Testis (tissue), 3 donors: ENCODE measurements around the gene SLC37A1. TPM values are rescaled to one million over a fixed set of nuclear protein-coding genes. Genes with fewer than 3 reads are reported as not detected.

Source experiments
- DNase-seq: peaks from one replicate; pipeline ENCODE4 v3.0.0-alpha.2; 2019
- H3K27ac ChIP-seq, 2 donors: fragments of 200-600 bp; sonication (generic); one replicate each; pipeline ENCODE4 v1.5.1; 2019
- H3K27me3 ChIP-seq: fragments of 200-600 bp; sonication (generic); one replicate; pipeline ENCODE4 v1.5.1; 2019
- H3K36me3 ChIP-seq: fragments of 200-600 bp; sonication (generic); one replicate; pipeline ENCODE4 v1.5.1; 2017; ENCODE audit warnings: low read depth; ENCODE audit errors: missing control alignments
- H3K4me1 ChIP-seq: fragments of 200-600 bp; sonication (generic); one replicate; pipeline ENCODE4 v1.5.1; 2019
- H3K4me3 ChIP-seq, 2 donors: fragments of 200-600 bp; sonication (generic); one replicate each; pipeline ENCODE4 v1.5.1; 2017 to 2019
- H3K9me3 ChIP-seq: fragments of 200-600 bp; sonication (generic); one replicate; pipeline ENCODE4 v1.5.1; 2017
- POLR2A ChIP-seq: fragments of 450-650 bp; IDR thresholded peaks from one replicate; pipeline ENCODE4 v1.6.1; 2017; ENCODE audit warnings: antibody characterized with exemption, mild to moderate bottlenecking, moderate library complexity
- WGBS, 2 donors: methylation state at CpG; one replicate each; pipeline ENCODE4 v1.1.5; 2018; 5-methylcytosine and 5-hydroxymethylcytosine counted together
- intact Hi-C: fragments of 100-400 bp; cut with DNase I; formaldehyde crosslinking; loops from one replicate; pipeline ENCODE4 v1.15.1; 2023; ENCODE audit warnings: low total_unique reads
- polyA plus RNA-seq: library from polyadenylated mRNA; stranded (reverse); fragments of 350-450 nt; fragmentation: Illumina TruSeq; extraction: RNeasy Lipid Tissue Mini Kit (QIAGEN cat#74804); gene quantifications from one replicate; pipeline ENCODE4 v1.2.3, GENCODE V29; 2014; ENCODE audit warnings: low read depth, low replicate concordance; ENCODE audit not compliant: insufficient read depth
- total RNA-seq, 2 donors: library from RNA; depleted of rRNA; stranded (reverse); fragments of >200 nt; gene quantifications; one replicate each; pipeline ENCODE4 v1.2.3, GENCODE V29; 2016
- TF ChIP-seq, protein P1 (sequence below), 3 experiments: fragments of 450-650 bp in 2 of 3; fragments of 200-600 bp in 1 of 3; sonication (generic) in 1 of 3; IDR thresholded peaks; one replicate each; pipeline ENCODE4 v1.5.1; 2016 to 2019; ENCODE audit warnings: antibody characterized with exemption in 3 of 3, mild to moderate bottlenecking in 2 of 3, moderate library complexity in 1 of 3

Gene SLC37A1
- total and polyA plus RNA-seq, 3 donors from 2014 or later = 22.6 to 48.3 (median 24.3) TPM

GRCh38 chr21:42548687-42549406 lies 35.2 kb downstream of the SLC37A1 start:
- no peaks in the 10 kb centered on the region for H3K4me1 ChIP-seq
- intact Hi-C loops = no loop called here
- no peak overlapping the region for H3K4me3 ChIP-seq
- 77 to 89% methylated on average over 20 to 21 of the region's 21 CpGs for WGBS, 2 donors
- H3K27me3 ChIP-seq = no peaks in the 10 kb centered on the region
- H3K36me3 ChIP-seq = no peaks in the 10 kb centered on the region
- no peak for TF ChIP-seq POLR2A
- TF ChIP-seq, protein P1, sequence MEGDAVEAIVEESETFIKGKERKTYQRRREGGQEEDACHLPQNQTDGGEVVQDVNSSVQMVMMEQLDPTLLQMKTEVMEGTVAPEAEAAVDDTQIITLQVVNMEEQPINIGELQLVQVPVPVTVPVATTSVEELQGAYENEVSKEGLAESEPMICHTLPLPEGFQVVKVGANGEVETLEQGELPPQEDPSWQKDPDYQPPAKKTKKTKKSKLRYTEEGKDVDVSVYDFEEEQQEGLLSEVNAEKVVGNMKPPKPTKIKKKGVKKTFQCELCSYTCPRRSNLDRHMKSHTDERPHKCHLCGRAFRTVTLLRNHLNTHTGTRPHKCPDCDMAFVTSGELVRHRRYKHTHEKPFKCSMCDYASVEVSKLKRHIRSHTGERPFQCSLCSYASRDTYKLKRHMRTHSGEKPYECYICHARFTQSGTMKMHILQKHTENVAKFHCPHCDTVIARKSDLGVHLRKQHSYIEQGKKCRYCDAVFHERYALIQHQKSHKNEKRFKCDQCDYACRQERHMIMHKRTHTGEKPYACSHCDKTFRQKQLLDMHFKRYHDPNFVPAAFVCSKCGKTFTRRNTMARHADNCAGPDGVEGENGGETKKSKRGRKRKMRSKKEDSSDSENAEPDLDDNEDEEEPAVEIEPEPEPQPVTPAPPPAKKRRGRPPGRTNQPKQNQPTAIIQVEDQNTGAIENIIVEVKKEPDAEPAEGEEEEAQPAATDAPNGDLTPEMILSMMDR (IDR thresholded peaks at IDR 0.05) = no peak
- H3K9me3 ChIP-seq = no peaks in the 10 kb centered on the region
- H3K27ac ChIP-seq = no peak overlapping the region
- no peak for DNase-seq

DNA sequence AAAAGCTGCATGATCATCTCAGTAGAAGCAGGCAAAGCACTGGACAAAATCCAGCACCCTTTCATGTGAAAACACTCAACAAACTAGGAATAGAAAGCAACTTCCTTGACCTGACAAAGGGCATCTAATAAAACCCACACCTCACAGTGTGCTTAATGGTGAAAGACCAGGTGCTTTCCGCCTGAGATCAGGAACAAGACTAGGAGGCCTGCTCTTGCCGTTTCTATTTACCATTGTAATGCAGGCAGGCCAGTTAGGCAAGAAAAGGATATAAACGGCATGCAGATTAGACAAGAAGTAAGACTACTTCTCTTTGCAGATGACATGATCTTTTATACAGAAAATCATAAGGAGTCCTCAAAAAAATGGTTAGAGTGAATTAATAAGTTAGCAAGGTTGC lies 37.2 kb downstream of the SLC37A1 start:
- no peaks in the 10 kb centered on the region for H3K9me3 ChIP-seq
- no peaks in the 10 kb centered on the region for H3K4me1 ChIP-seq
- DNase-seq = no peak
- H3K4me3 ChIP-seq = no peak overlapping the region
- TF ChIP-seq POLR2A = no peak
- TF ChIP-seq, protein P1 (IDR thresholded peaks at IDR 0.05) = no peak
- intact Hi-C loops = no loop called here
- 87 to 88% methylated on average over 3 of the region's 3 CpGs for WGBS, 2 donors
- no peaks in the 10 kb centered on the region for H3K36me3 ChIP-seq
- no peaks in the 10 kb centered on the region for H3K27me3 ChIP-seq
- no peak overlapping the region for H3K27ac ChIP-seq

- H3K36me3 ChIP-seq = no peaks in the 10 kb centered on the region
- intact Hi-C loops = no loop called here
- 80 to 91% methylated on average over 12 to 13 of the region's 13 CpGs for WGBS, 2 donors
- H3K27me3 ChIP-seq = no peaks in the 10 kb centered on the region
- no peak for TF ChIP-seq POLR2A
- TF ChIP-seq, protein P1 (IDR thresholded peaks at IDR 0.05) = no peak
- no peak overlapping the region for H3K27ac ChIP-seq
- no peaks in the 10 kb centered on the region for H3K4me1 ChIP-seq
- no peak for DNase-seq
- no peak overlapping the region for H3K4me3 ChIP-seq
- H3K9me3 ChIP-seq = no peaks in the 10 kb centered on the region
Observed at GRCh38 chr21:42552407-42553336, 39.0 kb downstream of the SLC37A1 start.

DNA sequence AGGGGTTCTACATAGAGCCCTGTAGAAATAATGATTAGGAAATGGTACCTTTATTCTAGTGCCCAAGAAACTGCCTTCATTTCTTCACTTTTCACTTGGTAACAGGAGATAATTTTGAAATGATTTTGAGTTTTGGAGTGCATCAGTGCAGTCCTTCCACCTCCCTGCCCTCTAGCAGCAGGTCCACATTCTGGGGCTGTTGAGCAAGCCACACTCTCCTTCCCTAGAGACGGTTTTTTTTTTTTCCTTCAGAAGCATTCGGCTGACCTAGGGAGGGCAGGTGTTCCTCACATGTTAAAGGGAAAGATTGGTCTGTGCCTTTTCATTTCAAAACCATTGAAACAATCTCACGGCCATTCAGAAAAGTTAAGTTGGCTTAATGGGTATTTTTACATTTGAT lies 39.8 kb downstream of the SLC37A1 start:
- no peaks in the 10 kb centered on the region for H3K36me3 ChIP-seq
- H3K4me1 ChIP-seq = no peaks in the 10 kb centered on the region
- 81 to 86% methylated on average over 3 of the region's 3 CpGs for WGBS, 2 donors
- no peak overlapping the region for H3K4me3 ChIP-seq
- H3K27ac ChIP-seq = no peak overlapping the region
- no peaks in the 10 kb centered on the region for H3K27me3 ChIP-seq
- intact Hi-C loops = no loop called here
- H3K9me3 ChIP-seq = no peaks in the 10 kb centered on the region
- no peak for TF ChIP-seq POLR2A
- TF ChIP-seq, protein P1 (IDR thresholded peaks at IDR 0.05) = no peak
- no peak for DNase-seq
